GM23338 (cell line): ENCODE data around the gene CYTL1. TPM values are rescaled to one million over a fixed set of nuclear protein-coding genes. Genes with fewer than 3 reads are reported as not detected.

Experiments used
- ATAC-seq: fragments of 200-7000 bp; cut with Tn5 transposase; 3 replicates; pipeline ENCODE4 v1.9.1; 2020
- DNase-seq: peaks from one replicate; pipeline ENCODE4 v3.0.0-alpha.2; 2015; ENCODE audit warnings: low spot score
- H2AFZ ChIP-seq: fragments of 200-600 bp; sonication (generic); 2 replicates; pipeline ENCODE4 v1.8.0; 2016; ENCODE audit warnings: antibody characterized with exemption, mild to moderate bottlenecking, moderate library complexity
- H3F3A ChIP-seq: fragments of 200-600 bp; sonication (generic); replicated peaks from 2 replicates; pipeline ENCODE4 v1.8.0; 2017; ENCODE audit warnings: antibody characterized with exemption, mixed run types, low read depth
- H3K27ac ChIP-seq: fragments of 200-600 bp; sonication (generic); 2 replicates; pipeline ENCODE4 v1.6.1; 2016; ENCODE audit warnings: low read depth
- H3K27me3 ChIP-seq: fragments of 200-600 bp; sonication (generic); 2 replicates; pipeline ENCODE4 v1.8.0; 2016; ENCODE audit warnings: mild to moderate bottlenecking, mixed run types, moderate library complexity; ENCODE audit not compliant: insufficient read depth
- H3K36me3 ChIP-seq: fragments of 200-600 bp; sonication (generic); 2 replicates; pipeline ENCODE4 v1.8.0; 2016; ENCODE audit warnings: mild to moderate bottlenecking; ENCODE audit not compliant: insufficient read depth
- H3K4me1 ChIP-seq: fragments of 200-600 bp; sonication (generic); 2 replicates; pipeline ENCODE4 v1.8.0; 2016; ENCODE audit warnings: mild to moderate bottlenecking, moderate library complexity; ENCODE audit not compliant: insufficient read depth
- H3K4me2 ChIP-seq: fragments of 200-600 bp; sonication (generic); 2 replicates; pipeline ENCODE4 v1.7.1; 2017; ENCODE audit warnings: mixed run types
- H3K4me3 ChIP-seq: fragments of 200-600 bp; sonication (generic); 2 replicates; pipeline ENCODE4 v1.6.1; 2016; ENCODE audit warnings: mixed run types
- H3K79me2 ChIP-seq: fragments of 200-600 bp; sonication (generic); replicated peaks from 2 replicates; pipeline ENCODE4 v1.8.0; 2017; ENCODE audit warnings: mild to moderate bottlenecking; ENCODE audit not compliant: insufficient read depth
- H3K9me2 ChIP-seq: fragments of 200-600 bp; sonication (generic); 2 replicates; pipeline ENCODE4 v1.8.0; 2017; ENCODE audit not compliant: insufficient read depth
- H4K20me1 ChIP-seq: fragments of 200-600 bp; sonication (generic); replicated peaks from 2 replicates; pipeline ENCODE4 v1.8.0; 2017; ENCODE audit warnings: mild to moderate bottlenecking; ENCODE audit not compliant: insufficient read depth
- H3K27ac Mint-ChIP-seq: 2 replicates; pipeline ENCODE4 v1.8.0; 2020; ENCODE audit warnings: inconsistent platforms, mild to moderate bottlenecking, moderate library complexity, mixed read lengths
- H3K27me3 Mint-ChIP-seq: 3 replicates; pipeline ENCODE4 v1.8.0; 2022; ENCODE audit warnings: low read depth, mild to moderate bottlenecking, moderate library complexity, mixed read lengths, inconsistent platforms; ENCODE audit not compliant: insufficient read depth, poor library complexity
- H3K36me3 Mint-ChIP-seq: 3 replicates; pipeline ENCODE4 v1.8.0; 2021; ENCODE audit warnings: low read depth, mild to moderate bottlenecking, inconsistent platforms, moderate library complexity, mixed read lengths
- H3K4me1 Mint-ChIP-seq: 3 replicates; pipeline ENCODE4 v1.8.0; 2020; ENCODE audit warnings: mild to moderate bottlenecking, inconsistent platforms, mixed read lengths
- H3K4me3 Mint-ChIP-seq: 3 replicates; pipeline ENCODE4 v1.8.0; 2021; ENCODE audit warnings: moderate library complexity, mild to moderate bottlenecking, inconsistent platforms, mixed read lengths
- H3K9me3 Mint-ChIP-seq: 3 replicates; pipeline ENCODE4 v1.8.0; 2020; ENCODE audit warnings: moderate library complexity, mild to moderate bottlenecking, inconsistent platforms, mixed read lengths
- CREB1 ChIP-seq: fragments of 250-450 bp; sonication (Bioruptor Pico); IDR thresholded peaks from 2 replicates; pipeline ENCODE4 v1.5.0; 2020; ENCODE audit warnings: low read depth, mild to moderate bottlenecking, moderate library complexity
- CTCF ChIP-seq, 2 experiments: fragments of 200-600 bp in 1 of 2; sonication (generic) in 1 of 2; conservative IDR thresholded peaks; 2 replicates each; pipeline versions ENCODE4 v1.5.1 to v1.6.1; 2016 to 2017; ENCODE audit warnings: antibody characterized with exemption in 2 of 2, low read depth in 2 of 2, mild to moderate bottlenecking in 2 of 2, moderate library complexity in 1 of 2
- EZH2phosphoT487 ChIP-seq: fragments of 200-600 bp; sonication (generic); IDR thresholded peaks from one replicate; pipeline ENCODE4 v1.8.1; 2018; ENCODE audit warnings: antibody characterized with exemption; ENCODE audit not compliant: unreplicated experiment
- NANOG ChIP-seq: IDR thresholded peaks from 2 replicates; pipeline ENCODE4 v1.6.1; 2016; ENCODE audit warnings: antibody characterized with exemption, borderline replicate concordance
- POLR2AphosphoS5 ChIP-seq: IDR thresholded peaks from 2 replicates; pipeline ENCODE4 v1.6.1; 2016; ENCODE audit warnings: antibody characterized with exemption, low read depth
- REST ChIP-seq: IDR thresholded peaks from one replicate; pipeline ENCODE4 v1.6.1; 2018; ENCODE audit warnings: antibody characterized with exemption; ENCODE audit not compliant: unreplicated experiment
- polyA plus RNA-seq: library from polyadenylated mRNA; unstranded; fragments of >200 nt; fragmentation: Nextera tagmentation; extraction: Ambion mirVana; gene quantifications from 2 replicates; pipeline ENCODE4 v1.2.1, GENCODE V29; 2016
- total RNA-seq: library from RNA; depleted of rRNA; stranded (reverse); fragments of >200 nt; shearing (Covaris generic); gene quantifications from 2 replicates; pipeline ENCODE4 v1.2.3, GENCODE V29; 2014
- TF ChIP-seq, protein P1 (sequence below): fragments of 250-450 bp; sonication (Bioruptor Pico); IDR thresholded peaks from 2 replicates; pipeline ENCODE4 v1.5.0; 2020; ENCODE audit warnings: mild to moderate bottlenecking, moderate library complexity
- TF ChIP-seq, protein P2 (sequence below): IDR thresholded peaks from 2 replicates; pipeline ENCODE4 v1.6.1; 2016; ENCODE audit warnings: antibody characterized with exemption

CYTL1 gene
- total and polyA plus RNA-seq, 2 experiments from 2014 or later, result 12.6 to 17.6 TPM

- H3K4me2 ChIP-seq, result no peak overlapping the region
- H3K9me2 ChIP-seq, result no peaks in the 10 kb centered on the region
- H3K27ac ChIP-seq, result no peak overlapping the region
- TF ChIP-seq EZH2phosphoT487 (no peak), REST (no peak), POLR2AphosphoS5 (no peak), CTCF (conservative IDR thresholded peaks at IDR 0.05; ENCODE audit: low read depth in 2 of 2) (no peak), CREB1 (CRISPR knock-in tag) (no peak), NANOG (no peak)
- TF ChIP-seq, protein P1, sequence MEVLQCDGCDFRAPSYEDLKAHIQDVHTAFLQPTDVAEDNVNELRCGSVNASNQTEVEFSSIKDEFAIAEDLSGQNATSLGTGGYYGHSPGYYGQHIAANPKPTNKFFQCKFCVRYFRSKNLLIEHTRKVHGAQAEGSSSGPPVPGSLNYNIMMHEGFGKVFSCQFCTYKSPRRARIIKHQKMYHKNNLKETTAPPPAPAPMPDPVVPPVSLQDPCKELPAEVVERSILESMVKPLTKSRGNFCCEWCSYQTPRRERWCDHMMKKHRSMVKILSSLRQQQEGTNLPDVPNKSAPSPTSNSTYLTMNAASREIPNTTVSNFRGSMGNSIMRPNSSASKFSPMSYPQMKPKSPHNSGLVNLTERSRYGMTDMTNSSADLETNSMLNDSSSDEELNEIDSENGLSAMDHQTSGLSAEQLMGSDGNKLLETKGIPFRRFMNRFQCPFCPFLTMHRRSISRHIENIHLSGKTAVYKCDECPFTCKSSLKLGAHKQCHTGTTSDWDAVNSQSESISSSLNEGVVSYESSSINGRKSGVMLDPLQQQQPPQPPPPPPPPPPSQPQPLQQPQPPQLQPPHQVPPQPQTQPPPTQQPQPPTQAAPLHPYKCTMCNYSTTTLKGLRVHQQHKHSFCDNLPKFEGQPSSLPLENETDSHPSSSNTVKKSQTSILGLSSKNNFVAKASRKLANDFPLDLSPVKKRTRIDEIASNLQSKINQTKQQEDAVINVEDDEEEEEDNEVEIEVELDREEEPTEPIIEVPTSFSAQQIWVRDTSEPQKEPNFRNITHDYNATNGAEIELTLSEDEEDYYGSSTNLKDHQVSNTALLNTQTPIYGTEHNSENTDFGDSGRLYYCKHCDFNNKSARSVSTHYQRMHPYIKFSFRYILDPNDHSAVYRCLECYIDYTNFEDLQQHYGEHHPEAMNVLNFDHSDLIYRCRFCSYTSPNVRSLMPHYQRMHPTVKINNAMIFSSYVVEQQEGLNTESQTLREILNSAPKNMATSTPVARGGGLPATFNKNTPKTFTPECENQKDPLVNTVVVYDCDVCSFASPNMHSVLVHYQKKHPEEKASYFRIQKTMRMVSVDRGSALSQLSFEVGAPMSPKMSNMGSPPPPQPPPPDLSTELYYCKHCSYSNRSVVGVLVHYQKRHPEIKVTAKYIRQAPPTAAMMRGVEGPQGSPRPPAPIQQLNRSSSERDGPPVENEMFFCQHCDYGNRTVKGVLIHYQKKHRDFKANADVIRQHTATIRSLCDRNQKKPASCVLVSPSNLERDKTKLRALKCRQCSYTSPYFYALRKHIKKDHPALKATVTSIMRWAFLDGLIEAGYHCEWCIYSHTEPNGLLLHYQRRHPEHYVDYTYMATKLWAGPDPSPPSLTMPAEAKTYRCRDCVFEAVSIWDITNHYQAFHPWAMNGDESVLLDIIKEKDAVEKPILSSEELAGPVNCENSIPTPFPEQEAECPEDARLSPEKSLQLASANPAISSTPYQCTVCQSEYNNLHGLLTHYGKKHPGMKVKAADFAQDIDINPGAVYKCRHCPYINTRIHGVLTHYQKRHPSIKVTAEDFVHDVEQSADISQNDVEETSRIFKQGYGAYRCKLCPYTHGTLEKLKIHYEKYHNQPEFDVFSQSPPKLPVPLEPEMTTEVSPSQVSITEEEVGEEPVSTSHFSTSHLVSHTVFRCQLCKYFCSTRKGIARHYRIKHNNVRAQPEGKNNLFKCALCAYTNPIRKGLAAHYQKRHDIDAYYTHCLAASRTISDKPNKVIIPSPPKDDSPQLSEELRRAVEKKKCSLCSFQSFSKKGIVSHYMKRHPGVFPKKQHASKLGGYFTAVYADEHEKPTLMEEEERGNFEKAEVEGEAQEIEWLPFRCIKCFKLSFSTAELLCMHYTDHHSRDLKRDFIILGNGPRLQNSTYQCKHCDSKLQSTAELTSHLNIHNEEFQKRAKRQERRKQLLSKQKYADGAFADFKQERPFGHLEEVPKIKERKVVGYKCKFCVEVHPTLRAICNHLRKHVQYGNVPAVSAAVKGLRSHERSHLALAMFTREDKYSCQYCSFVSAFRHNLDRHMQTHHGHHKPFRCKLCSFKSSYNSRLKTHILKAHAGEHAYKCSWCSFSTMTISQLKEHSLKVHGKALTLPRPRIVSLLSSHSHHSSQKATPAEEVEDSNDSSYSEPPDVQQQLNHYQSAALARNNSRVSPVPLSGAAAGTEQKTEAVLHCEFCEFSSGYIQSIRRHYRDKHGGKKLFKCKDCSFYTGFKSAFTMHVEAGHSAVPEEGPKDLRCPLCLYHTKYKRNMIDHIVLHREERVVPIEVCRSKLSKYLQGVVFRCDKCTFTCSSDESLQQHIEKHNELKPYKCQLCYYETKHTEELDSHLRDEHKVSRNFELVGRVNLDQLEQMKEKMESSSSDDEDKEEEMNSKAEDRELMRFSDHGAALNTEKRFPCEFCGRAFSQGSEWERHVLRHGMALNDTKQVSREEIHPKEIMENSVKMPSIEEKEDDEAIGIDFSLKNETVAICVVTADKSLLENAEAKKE (CRISPR knock-in tag), result no peak
- TF ChIP-seq, protein P2, sequence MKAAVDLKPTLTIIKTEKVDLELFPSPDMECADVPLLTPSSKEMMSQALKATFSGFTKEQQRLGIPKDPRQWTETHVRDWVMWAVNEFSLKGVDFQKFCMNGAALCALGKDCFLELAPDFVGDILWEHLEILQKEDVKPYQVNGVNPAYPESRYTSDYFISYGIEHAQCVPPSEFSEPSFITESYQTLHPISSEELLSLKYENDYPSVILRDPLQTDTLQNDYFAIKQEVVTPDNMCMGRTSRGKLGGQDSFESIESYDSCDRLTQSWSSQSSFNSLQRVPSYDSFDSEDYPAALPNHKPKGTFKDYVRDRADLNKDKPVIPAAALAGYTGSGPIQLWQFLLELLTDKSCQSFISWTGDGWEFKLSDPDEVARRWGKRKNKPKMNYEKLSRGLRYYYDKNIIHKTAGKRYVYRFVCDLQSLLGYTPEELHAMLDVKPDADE, result no peak
- no peak overlapping the region for H3K27ac Mint-ChIP-seq
- no peak for DNase-seq
- H3K36me3 ChIP-seq, result 0 out of 2 replicates have a peak, but pooled peaks cover 3% of the 10 kb centered on the region
- H4K20me1 ChIP-seq, result no peaks in the 10 kb centered on the region
- no peaks in the 10 kb centered on the region for H3K27me3 ChIP-seq
- no peak overlapping the region for H3K4me3 Mint-ChIP-seq
- H3K4me3 ChIP-seq, result no peak overlapping the region
- H2AFZ ChIP-seq, result no peak overlapping the region
- H3K4me1 ChIP-seq, result no peaks in the 10 kb centered on the region
- no peaks in the 10 kb centered on the region for H3K79me2 ChIP-seq
- H3F3A ChIP-seq, result no peaks in the 10 kb centered on the region
- H3K36me3 Mint-ChIP-seq, result peaks cover 10% of the 10 kb centered on the region; the same call in 2 of the 3 replicates
- peaks cover 42% of the 10 kb centered on the region for H3K9me3 Mint-ChIP-seq
- H3K27me3 Mint-ChIP-seq, result peaks cover 5% of the 10 kb centered on the region
- ATAC-seq, result no peak
- H3K4me1 Mint-ChIP-seq, result no peaks in the 10 kb centered on the region
Measured at GRCh38 chr4:4979971-4980370, 39.3 kb downstream of the CYTL1 start.
